Spinal cord (tissue), 10 donors: ENCODE measurements around the gene PCDHB16. TPM values are rescaled to one million over a fixed set of nuclear protein-coding genes. Genes with fewer than 3 reads are reported as not detected.
"Not testable (repeated sequence)": the region's sequence is repeated elsewhere in the genome, so short reads cannot be mapped to it uniquely, and the experiment has no call there.

Source experiments
- DNase-seq, 6 donors: peaks; one replicate each; pipeline versions ENCODE4 v3.0.0 to v3.0.0-alpha.2; 2013 to 2015; ENCODE audit warnings: low spot score in 6 of 6, low read depth in 4 of 6
- H3K27ac ChIP-seq: one replicate; pipeline ENCODE4 v1.5.1; 2013; ENCODE audit warnings: low read depth, low read length, control low read depth
- H3K27me3 ChIP-seq: one replicate; pipeline ENCODE4 v1.6.1; 2013; ENCODE audit warnings: low read length; ENCODE audit not compliant: control insufficient read depth, insufficient read depth
- H3K36me3 ChIP-seq: one replicate; pipeline ENCODE4 v1.6.1; 2013; ENCODE audit warnings: low read length; ENCODE audit not compliant: control insufficient read depth, insufficient read depth
- H3K4me1 ChIP-seq: one replicate; pipeline ENCODE4 v1.6.1; 2013; ENCODE audit warnings: low read length; ENCODE audit not compliant: control insufficient read depth, insufficient read depth
- H3K4me3 ChIP-seq: one replicate; pipeline ENCODE4 v1.5.1; 2013; ENCODE audit warnings: low read depth, low read length, control low read depth
- H3K9me3 ChIP-seq: one replicate; pipeline ENCODE4 v1.6.1; 2013; ENCODE audit warnings: low read length; ENCODE audit not compliant: control insufficient read depth, insufficient read depth
- WGBS: methylation state at CpG from one replicate; pipeline ENCODE4 v1.1.5; 2013; ENCODE audit warnings: missing lambda C conversion rate; ENCODE audit not compliant: insufficient coverage; 5-methylcytosine and 5-hydroxymethylcytosine counted together
- long read RNA-seq, 4 donors: transcript quantifications; one replicate each; lab custom pipeline, GENCODE V29; 2026
- polyA plus RNA-seq, 2 donors: library from polyadenylated mRNA; unstranded; fragments of 120-200 nt; gene quantifications; one replicate each; pipeline ENCODE4 v1.2.1, GENCODE V29; 2013; ENCODE audit not compliant: insufficient read length in 2 of 2
- total RNA-seq, 2 donors: library from RNA; depleted of rRNA in 1 of 2; stranded (reverse); fragments of 120-200 nt in 1 of 2; fragments of >200 nt in 1 of 2; gene quantifications; one replicate each; pipeline versions ENCODE4 v1.2.3 to v1.2.4, GENCODE V29; 2013 to 2014
- donor health status: healthy.

Gene PCDHB16
- total RNA-seq (1 to 10 TPM; 3.9 to 4.7 TPM), polyA plus RNA-seq (1 to 10 TPM; 4.9 to 6.5 TPM)
- long read RNA-seq, donor 1, full-length matches to known transcripts, result 6 of 6 reads
- long read RNA-seq, donor 1, partial matches to known transcripts, result 0 of 6 reads
- long read RNA-seq, donor 1, other reads (novel, unspliced or antisense), result 0 of 6 reads
- long read RNA-seq, donor 2, full-length matches to known transcripts, result 4 of 4 reads
- long read RNA-seq, donor 2, partial matches to known transcripts, result 0 of 4 reads
- long read RNA-seq, donor 2, other reads (novel, unspliced or antisense), result 0 of 4 reads
- long read RNA-seq, donor 3, full-length matches to known transcripts, result 6 of 6 reads
- long read RNA-seq, donor 3, partial matches to known transcripts, result 0 of 6 reads
- long read RNA-seq, donor 3, other reads (novel, unspliced or antisense), result 0 of 6 reads
- long read RNA-seq, donor 4, full-length matches to known transcripts, result 5 of 5 reads
- long read RNA-seq, donor 4, partial matches to known transcripts, result 0 of 5 reads
- long read RNA-seq, donor 4, other reads (novel, unspliced or antisense), result 0 of 5 reads

GRCh38 chr5:141182248-141182647 is at the start of gene PCDHB16:
Gene PCDHB16 (plus strand): TSS chr5:141182387. CDS start chr5:141182560, 173 bp downstream.
- 10% methylated on average over 13 of the region's 13 CpGs for WGBS
- no peaks in the 10 kb centered on the region for H3K4me1 ChIP-seq
- H3K36me3 ChIP-seq, result no peaks in the 10 kb centered on the region
- no peaks in the 10 kb centered on the region for H3K27me3 ChIP-seq
- no peak within 1 kb of the TSS for H3K27ac ChIP-seq
- peak in 2 of 6 donors; percentile 64 to 67 for DNase-seq
- peaks cover 3% of the 10 kb centered on the region for H3K9me3 ChIP-seq
- H3K4me3 ChIP-seq, result peak within 1 kb of the TSS; percentile 2

DNA sequence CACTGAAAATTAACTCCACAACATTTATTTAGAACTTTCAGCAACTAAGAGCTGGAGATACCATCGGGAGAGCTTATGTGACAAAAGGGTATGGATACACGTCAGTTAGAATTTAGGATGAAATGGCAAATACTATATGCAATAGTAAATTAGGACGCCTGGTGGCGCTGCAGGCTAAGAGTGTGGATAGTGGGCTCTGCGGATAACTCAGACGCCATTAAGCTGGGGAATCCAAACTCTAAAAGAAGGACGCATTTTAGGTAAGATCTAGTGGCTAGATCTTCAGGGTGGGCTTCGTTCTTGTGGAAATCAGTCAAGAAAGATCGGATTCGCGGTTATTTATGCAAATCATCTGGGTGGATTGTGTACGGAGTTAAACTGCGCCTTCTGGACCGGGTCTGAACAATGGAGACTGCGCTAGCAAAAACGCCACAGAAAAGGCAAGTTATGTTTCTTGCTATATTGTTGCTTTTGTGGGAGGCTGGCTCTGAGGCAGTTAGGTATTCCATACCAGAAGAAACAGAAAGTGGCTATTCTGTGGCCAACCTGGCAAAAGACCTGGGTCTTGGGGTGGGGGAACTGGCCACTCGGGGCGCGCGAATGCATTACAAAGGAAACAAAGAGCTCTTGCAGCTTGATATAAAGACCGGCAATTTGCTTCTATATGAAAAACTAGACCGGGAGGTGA is 47.0 kb upstream of the PCDHB16 start, which contains the start of gene PCDHB5:
Gene PCDHB5 (plus strand): TSS at position 177 of the 688 bp plus-strand sequence. CDS start 229 bp downstream, at position 406.
- WGBS, result 14% methylated on average over 20 of the region's 22 CpGs
- Histone ChIP-seq H3K4me3 (peak within 1 kb of the TSS; percentile 4), H3K4me1 (no peaks in the 10 kb centered on the region), H3K27ac (no peak within 1 kb of the TSS), H3K9me3 (peaks cover 17% of the 10 kb centered on the region), H3K36me3 (no peaks in the 10 kb centered on the region), H3K27me3 (peaks cover 3% of the 10 kb centered on the region)
- peak in 2 of 6 donors; percentile 40 to 49 for DNase-seq

DNA sequence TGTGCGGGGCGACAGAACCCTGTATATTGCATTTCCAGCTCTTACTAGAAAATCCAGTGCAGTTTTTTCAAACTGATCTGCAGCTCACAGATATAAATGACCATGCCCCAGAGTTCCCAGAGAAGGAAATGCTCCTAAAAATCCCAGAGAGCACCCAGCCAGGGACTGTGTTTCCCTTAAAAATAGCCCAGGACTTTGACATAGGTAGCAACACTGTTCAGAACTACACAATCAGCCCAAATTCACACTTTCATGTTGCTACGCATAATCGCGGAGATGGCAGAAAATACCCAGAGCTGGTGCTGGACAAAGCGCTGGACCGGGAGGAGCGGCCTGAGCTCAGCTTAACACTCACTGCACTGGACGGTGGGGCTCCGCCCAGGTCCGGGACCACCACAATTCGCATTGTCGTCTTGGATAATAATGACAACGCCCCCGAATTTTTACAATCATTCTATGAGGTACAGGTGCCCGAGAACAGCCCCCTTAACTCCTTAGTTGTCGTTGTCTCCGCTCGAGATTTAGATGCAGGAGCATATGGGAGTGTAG is 46.4 kb upstream of the PCDHB16 start:
- H3K4me1 ChIP-seq, result no peaks in the 10 kb centered on the region
- peaks cover 3% of the 10 kb centered on the region for H3K27me3 ChIP-seq
- H3K4me3 ChIP-seq, result peak overlapping the region; percentile 4
- no peak overlapping the region for H3K27ac ChIP-seq
- H3K9me3 ChIP-seq, result peaks cover 17% of the 10 kb centered on the region
- 34% methylated on average over 13 of the region's 19 CpGs for WGBS
- peak in 1 of 6 donors; percentile 0 for DNase-seq
- no peaks in the 10 kb centered on the region for H3K36me3 ChIP-seq

- DNase-seq, H3K27ac ChIP-seq, H3K27me3 ChIP-seq, H3K36me3 ChIP-seq, H3K4me1 ChIP-seq, H3K4me3 ChIP-seq: not testable (repeated sequence)
- 34% methylated on average over 27 of the region's 34 CpGs for WGBS
- peaks cover 17% of the 10 kb centered on the region for H3K9me3 ChIP-seq
These were observed 44.8 kb upstream of the PCDHB16 start for GRCh38 chr5:141137346-141137745.

- Histone ChIP-seq H3K27ac (no peak within 1 kb of the TSS), H3K9me3 (peaks cover 9% of the 10 kb centered on the region), H3K4me1 (no peaks in the 10 kb centered on the region), H3K36me3 (no peaks in the 10 kb centered on the region), H3K4me3 (no peak within 1 kb of the TSS), H3K27me3 (no peaks in the 10 kb centered on the region)
- 3% methylated on average over 10 of the region's 18 CpGs for WGBS
- DNase-seq, result peak in 3 of 6 donors; percentile 1 to 49 (median 44)
These were observed 32.4 kb upstream of the PCDHB16 start, which contains the start of gene PCDHB6 for GRCh38 chr5:141149812-141150211. Gene PCDHB6 (plus strand): TSS chr5:141150057. CDS start chr5:141150258, 201 bp downstream.

DNA sequence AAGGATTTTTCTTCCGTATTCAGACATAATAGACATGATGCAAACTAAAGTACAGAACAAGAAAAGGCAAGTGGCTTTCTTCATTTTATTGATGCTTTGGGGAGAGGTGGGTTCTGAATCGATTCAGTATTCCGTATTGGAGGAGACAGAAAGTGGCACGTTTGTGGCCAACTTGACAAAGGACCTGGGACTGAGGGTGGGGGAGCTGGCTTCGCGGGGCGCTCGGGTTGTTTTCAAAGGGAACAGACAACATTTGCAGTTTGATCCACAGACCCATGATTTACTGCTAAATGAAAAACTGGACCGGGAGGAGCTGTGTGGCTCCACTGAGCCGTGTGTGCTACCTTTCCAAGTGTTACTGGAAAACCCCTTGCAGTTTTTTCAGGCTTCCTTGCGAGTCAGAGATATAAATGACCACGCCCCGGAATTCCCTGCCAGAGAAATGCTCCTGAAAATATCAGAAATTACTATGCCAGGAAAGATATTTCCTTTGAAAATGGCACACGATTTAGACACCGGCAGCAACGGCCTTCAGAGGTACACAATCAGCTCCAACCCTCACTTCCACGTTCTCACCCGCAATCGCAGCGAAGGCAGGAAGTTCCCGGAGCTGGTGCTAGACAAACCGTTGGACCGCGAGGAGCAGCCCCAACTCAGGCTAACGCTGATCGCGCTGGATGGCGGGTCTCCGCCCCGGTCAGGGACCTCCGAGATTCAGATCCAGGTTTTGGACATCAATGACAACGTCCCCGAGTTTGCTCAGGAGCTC is 31.8 kb upstream of the PCDHB16 start:
- Histone ChIP-seq H3K27me3 (no peaks in the 10 kb centered on the region), H3K4me1 (no peaks in the 10 kb centered on the region), H3K27ac (no peak overlapping the region), H3K4me3 (no peak overlapping the region), H3K9me3 (peaks cover 9% of the 10 kb centered on the region), H3K36me3 (no peaks in the 10 kb centered on the region)
- 33% methylated on average over 32 of the region's 33 CpGs for WGBS
- no peak for DNase-seq

GRCh38 chr5:141150993-141151325 is 31.2 kb upstream of the PCDHB16 start:
- 29% methylated on average over 11 of the region's 13 CpGs for WGBS
- no peak for DNase-seq
- Histone ChIP-seq H3K27ac (no peak overlapping the region), H3K36me3 (no peaks in the 10 kb centered on the region), H3K4me1 (no peaks in the 10 kb centered on the region), H3K9me3 (peaks cover 11% of the 10 kb centered on the region), H3K27me3 (no peaks in the 10 kb centered on the region), H3K4me3 (no peak overlapping the region)

DNA sequence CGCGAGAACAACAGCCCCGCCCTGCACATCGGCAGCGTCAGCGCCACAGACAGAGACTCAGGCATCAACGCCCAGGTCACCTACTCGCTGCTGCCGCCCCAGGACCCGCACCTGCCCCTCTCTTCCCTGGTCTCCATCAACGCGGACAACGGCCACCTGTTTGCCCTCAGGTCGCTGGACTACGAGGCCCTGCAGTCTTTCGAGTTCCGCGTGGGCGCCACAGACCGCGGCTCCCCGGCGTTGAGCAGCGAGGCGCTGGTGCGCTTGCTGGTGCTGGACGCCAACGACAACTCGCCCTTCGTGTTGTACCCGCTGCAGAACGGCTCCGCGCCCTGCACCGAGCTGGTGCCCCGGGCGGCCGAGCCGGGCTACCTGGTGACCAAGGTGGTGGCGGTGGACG is 30.6 kb upstream of the PCDHB16 start:
- not testable (repeated sequence) for H3K27ac ChIP-seq, H3K27me3 ChIP-seq, H3K4me3 ChIP-seq, H3K36me3 ChIP-seq, H3K4me1 ChIP-seq, DNase-seq
- WGBS, result 25% methylated on average over 28 of the region's 41 CpGs
- H3K9me3 ChIP-seq, result peaks cover 11% of the 10 kb centered on the region

DNA sequence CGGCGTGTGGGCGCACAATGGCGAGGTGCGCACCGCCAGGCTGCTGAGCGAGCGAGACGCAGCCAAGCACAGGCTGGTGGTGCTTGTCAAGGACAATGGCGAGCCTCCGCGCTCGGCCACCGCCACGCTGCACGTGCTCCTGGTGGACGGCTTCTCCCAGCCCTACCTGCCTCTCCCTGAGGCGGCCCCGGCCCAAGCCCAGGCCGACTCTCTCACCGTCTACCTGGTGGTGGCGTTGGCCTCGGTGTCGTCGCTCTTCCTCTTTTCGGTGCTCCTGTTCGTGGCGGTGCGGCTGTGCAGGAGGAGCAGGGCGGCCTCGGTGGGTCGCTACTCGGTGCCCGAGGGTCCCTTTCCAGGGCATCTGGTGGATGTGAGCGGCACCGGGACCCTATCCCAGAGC is 30.1 kb upstream of the PCDHB16 start:
- DNase-seq, H3K36me3 ChIP-seq, H3K27ac ChIP-seq, H3K4me3 ChIP-seq, H3K27me3 ChIP-seq, H3K4me1 ChIP-seq: not testable (repeated sequence)
- peaks cover 11% of the 10 kb centered on the region for H3K9me3 ChIP-seq
- 19% methylated on average over 20 of the region's 36 CpGs for WGBS
